ENCODE results near the gene ADCYAP1. TPM values are rescaled to one million over a fixed set of nuclear protein-coding genes. Genes with fewer than 3 reads are reported as not detected.

Gene ADCYAP1
- total and polyA plus RNA-seq, 4 donors, result 0.05 to 0.48 (median 0.11) TPM

GRCh38 chr18:907115-907884 is 2.6 kb downstream of the ADCYAP1 start:
- Histone ChIP-seq H3K9ac (ENCODE audit: insufficient read depth in 1 of 2, low read length in 2 of 2) (no peak overlapping the region), H3K4me3 (no peak overlapping the region), H3K27me3 (ENCODE audit: control insufficient read depth in 3 of 3, insufficient read depth in 3 of 3, low read length in 2 of 3) (peaks cover 5 to 89% (median 82%) of the 10 kb centered on the region in 3 donors), H3K36me3 (ENCODE audit: control insufficient read depth in 4 of 4, insufficient read depth in 4 of 4, low read length in 4 of 4) (no peaks in the 10 kb centered on the region), H3K4me1 (ENCODE audit: control insufficient read depth in 5 of 5, insufficient read depth in 5 of 5, low read length in 5 of 5) (peaks cover 0 to 22% (median 0%) of the 10 kb centered on the region in 5 donors), H3K9me3 (ENCODE audit: control insufficient read depth in 4 of 4, insufficient read depth in 3 of 4, low read length in 3 of 4) (peaks cover 0 to 14% (median 0%) of the 10 kb centered on the region in 4 donors), H3K27ac (ENCODE audit: low read depth in 1 of 2, low read length in 1 of 2) (no peak overlapping the region)
- ATAC-seq (ENCODE audit: insufficient read depth, low FRiP score) (peak; percentile 55), DNase-seq (peak in 2 of 3 donors; percentile 6 to 16)
- 1 to 2% methylated on average over 55 to 75 of the region's 75 CpGs for WGBS, 2 donors
- no peak for TF ChIP-seq CTCF (IDR thresholded peaks at IDR 0.05; ENCODE audit: control extremely low read depth, extremely low read depth)

- WGBS, 2 donors, result 4 to 5% methylated on average over 54 to 55 of the region's 55 CpGs
- no peak overlapping the region for H3K9ac ChIP-seq (ENCODE audit: insufficient read depth in 1 of 2, low read length in 2 of 2)
- peaks cover 0 to 14% (median 0%) of the 10 kb centered on the region in 4 donors for H3K9me3 ChIP-seq (ENCODE audit: control insufficient read depth in 4 of 4, insufficient read depth in 3 of 4, low read length in 3 of 4)
- peaks cover 0 to 22% (median 0%) of the 10 kb centered on the region in 5 donors for H3K4me1 ChIP-seq (ENCODE audit: control insufficient read depth in 5 of 5, insufficient read depth in 5 of 5, low read length in 5 of 5)
- peaks cover 5 to 90% (median 82%) of the 10 kb centered on the region in 3 donors for H3K27me3 ChIP-seq (ENCODE audit: control insufficient read depth in 3 of 3, insufficient read depth in 3 of 3, low read length in 2 of 3)
- no peak for DNase-seq
- ATAC-seq (ENCODE audit: insufficient read depth, low FRiP score), result peak; percentile 15
- H3K4me3 ChIP-seq, result no peak overlapping the region
- no peak for TF ChIP-seq CTCF (IDR thresholded peaks at IDR 0.05; ENCODE audit: control extremely low read depth, extremely low read depth)
- H3K36me3 ChIP-seq (ENCODE audit: control insufficient read depth in 4 of 4, insufficient read depth in 4 of 4, low read length in 4 of 4), result no peaks in the 10 kb centered on the region
- no peak overlapping the region for H3K27ac ChIP-seq (ENCODE audit: low read depth in 1 of 2, low read length in 1 of 2)
Observed at GRCh38 chr18:907885-908757, 3.5 kb downstream of the ADCYAP1 start.

- H3K9me3 ChIP-seq (ENCODE audit: control insufficient read depth in 4 of 4, insufficient read depth in 3 of 4, low read length in 3 of 4), result peaks cover 0 to 14% (median 0%) of the 10 kb centered on the region in 4 donors
- DNase-seq, result peak in 2 of 3 donors; percentile 18 to 23
- WGBS, 2 donors, result 6% methylated on average over 54 to 69 of the region's 69 CpGs
- no peak for ATAC-seq (ENCODE audit: insufficient read depth, low FRiP score)
- no peak overlapping the region for H3K4me3 ChIP-seq
- no peak overlapping the region for H3K27ac ChIP-seq (ENCODE audit: low read depth in 1 of 2, low read length in 1 of 2)
- TF ChIP-seq CTCF (IDR thresholded peaks at IDR 0.05; ENCODE audit: control extremely low read depth, extremely low read depth), result no peak
- no peaks in the 10 kb centered on the region for H3K36me3 ChIP-seq (ENCODE audit: control insufficient read depth in 4 of 4, insufficient read depth in 4 of 4, low read length in 4 of 4)
- H3K4me1 ChIP-seq (ENCODE audit: control insufficient read depth in 5 of 5, insufficient read depth in 5 of 5, low read length in 5 of 5), result peaks cover 0 to 22% (median 0%) of the 10 kb centered on the region in 5 donors
- peaks cover 5 to 92% (median 74%) of the 10 kb centered on the region in 3 donors for H3K27me3 ChIP-seq (ENCODE audit: control insufficient read depth in 3 of 3, insufficient read depth in 3 of 3, low read length in 2 of 3)
- H3K9ac ChIP-seq (ENCODE audit: insufficient read depth in 1 of 2, low read length in 2 of 2), result no peak overlapping the region
Observed at GRCh38 chr18:908758-909724, 4.4 kb downstream of the ADCYAP1 start.
